OCI-M2 (cell line): ENCODE measurements around the gene EHBP1L1.
A peak's percentile ranks its signal among the peaks of the same experiment; 100 is the strongest.

ENCODE experiments used
- DNase-seq: peaks from one replicate; lab custom pipeline; 2025; ENCODE audit not compliant: unreplicated experiment; lab: John Stamatoyannopoulos, UW

The EHBP1L1 gene

DNA sequence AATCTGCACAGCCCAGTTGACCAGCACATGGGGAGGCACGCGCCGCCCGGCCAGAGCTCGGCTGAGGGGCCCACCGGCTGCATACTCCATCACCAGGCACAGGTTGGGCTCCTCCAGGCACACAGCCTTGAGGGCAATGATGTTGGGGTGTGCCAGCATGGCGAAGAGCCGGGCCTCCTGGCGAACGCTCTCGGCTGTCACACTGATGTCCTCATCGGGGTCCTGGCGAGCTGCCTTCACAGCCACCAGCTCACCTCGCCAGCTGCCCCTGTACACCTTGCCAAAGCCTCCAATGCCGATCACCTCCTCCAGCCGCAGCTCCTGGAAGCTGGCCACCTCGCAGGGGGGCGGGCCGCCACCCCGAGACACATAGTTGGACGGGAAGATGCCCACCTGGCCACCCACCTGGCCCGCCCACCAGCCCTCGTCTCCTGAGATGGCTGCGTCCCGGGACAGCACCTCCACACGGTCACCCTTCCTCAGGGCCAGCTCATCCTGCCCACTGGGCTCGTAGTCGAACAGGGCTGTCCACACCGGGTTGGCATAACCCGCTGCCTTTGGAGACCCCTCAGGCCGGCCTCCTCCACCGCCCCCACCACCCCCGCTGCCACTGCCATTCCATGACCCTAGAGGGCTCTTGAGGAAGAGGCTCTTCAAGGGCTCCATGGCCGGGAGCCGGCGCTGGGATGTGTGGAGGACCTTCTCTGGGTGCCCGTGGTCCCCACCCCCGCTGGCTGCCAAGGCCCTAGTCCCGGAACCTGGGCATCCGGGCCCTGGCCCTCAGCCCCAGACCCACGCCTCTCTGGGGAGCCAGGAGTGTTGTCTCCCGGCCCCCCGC, 37.5 kb downstream of the EHBP1L1 start:
- no peak for DNase-seq

DNA sequence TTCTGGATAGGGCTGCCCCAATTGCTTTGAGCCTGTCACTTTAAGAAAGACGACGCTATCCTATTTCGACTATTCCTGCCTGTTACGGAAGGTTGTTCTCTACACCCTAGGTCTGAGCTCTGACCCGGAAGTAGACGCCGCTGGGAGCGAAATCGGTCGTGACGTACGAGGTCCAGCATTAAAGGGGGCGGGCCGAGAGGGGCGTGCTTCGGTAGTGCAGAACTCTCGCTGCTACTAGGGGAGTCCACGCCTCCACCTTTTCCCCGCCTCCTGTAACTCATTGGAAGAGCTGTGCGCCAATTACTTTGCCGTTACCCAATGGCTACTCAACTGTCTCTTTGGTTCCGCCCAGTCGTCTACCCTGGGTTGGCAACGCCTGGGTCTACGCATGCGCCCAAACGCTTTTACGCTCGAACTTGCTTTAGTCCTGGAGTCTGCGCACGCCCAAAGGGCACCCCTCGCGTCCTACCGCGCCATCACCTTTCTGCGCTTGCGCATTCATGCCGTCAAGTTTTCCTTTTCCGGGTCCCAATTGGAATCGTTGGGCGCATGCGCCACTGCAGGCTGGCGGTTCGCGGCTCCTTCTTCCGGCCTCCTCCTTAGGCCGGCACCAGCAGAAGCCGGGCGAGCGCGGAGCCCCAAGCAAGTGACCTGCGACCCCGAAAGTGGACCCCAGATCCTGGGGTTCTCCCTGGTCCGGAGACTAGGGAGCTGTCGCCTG, 39.5 kb downstream of the EHBP1L1 start, which contains the start of gene PCNX3:
TSS of gene PCNX3 (plus strand) at position 548 of the 721 bp plus-strand sequence. CDS start 536 bp downstream, outside the sequence.
- peak; percentile 99 for DNase-seq

- DNase-seq, result no peak
Measured at GRCh38 chr11:65615950-65616574, 40.2 kb downstream of the EHBP1L1 start.

GRCh38 chr11:65616575-65617001, 40.7 kb downstream of the EHBP1L1 start:
- DNase-seq, result no peak

GRCh38 chr11:65617136-65617850, 41.4 kb downstream of the EHBP1L1 start:
- DNase-seq, result no peak

DNA sequence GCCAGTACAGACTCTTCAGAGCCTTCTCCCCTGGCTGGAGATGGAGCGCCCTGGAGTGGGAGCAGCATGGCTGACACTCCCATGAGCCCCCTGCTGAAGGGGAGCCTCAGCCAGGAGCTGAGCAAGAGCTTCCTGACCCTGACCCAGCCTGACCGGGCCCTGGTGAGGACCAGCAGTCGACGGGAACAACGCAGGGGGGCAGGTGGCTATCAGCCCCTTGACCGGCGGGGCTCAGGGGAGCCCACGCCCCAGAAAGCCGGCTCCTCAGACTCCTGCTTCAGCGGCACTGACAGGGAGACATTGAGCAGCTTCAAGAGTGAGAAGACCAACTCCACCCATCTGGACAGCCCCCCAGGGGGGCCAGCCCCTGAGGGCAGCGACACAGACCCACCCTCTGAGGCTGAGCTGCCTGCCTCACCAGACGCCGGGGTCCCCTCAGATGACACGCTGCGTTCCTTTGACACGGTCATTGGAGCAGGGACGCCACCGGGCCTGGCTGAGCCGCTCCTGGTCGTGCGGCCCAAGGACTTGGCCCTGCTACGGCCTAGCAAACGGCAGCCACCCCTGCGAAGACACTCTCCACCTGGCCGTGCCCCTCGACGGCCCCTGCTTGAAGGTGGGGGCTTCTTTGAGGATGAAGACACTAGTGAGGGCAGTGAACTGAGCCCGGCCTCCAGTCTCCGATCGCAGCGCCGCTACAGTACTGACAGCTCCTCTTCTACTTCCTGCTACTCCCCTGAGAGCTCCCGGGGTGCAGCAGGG, 42.3 kb downstream of the EHBP1L1 start:
- no peak for DNase-seq

GRCh38 chr11:65618763-65619162, 42.9 kb downstream of the EHBP1L1 start:
- no peak for DNase-seq

DNA sequence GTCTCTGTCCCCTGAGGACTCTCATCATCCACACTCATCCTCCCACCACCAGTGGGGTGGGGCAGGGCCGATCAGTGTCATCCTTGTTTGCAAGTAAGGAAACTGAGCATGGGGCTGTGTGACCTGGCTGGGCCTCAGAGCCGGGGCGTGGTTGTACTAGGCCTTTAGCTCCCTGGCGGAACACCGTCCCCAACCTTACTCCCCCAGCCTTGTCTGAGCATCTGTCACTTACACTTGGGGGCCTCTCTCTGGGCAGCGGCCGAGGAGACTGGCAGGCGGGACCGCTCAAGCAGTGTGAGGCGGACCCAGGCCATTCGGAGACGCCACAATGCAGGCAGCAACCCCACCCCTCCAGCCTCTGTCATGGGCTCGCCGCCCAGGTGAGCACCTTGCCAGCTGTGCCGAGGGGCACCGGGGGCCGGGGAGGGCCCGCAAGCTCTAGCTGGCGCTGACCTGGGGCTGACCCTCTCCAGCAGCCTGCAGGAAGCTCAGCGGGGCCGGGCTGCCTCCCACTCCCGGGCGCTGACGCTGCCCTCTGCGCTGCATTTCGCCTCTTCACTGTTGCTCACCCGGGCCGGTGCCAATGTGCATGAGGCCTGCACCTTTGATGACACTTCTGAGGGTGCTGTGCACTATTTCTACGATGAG, 43.6 kb downstream of the EHBP1L1 start:
- DNase-seq, result no peak

DNA sequence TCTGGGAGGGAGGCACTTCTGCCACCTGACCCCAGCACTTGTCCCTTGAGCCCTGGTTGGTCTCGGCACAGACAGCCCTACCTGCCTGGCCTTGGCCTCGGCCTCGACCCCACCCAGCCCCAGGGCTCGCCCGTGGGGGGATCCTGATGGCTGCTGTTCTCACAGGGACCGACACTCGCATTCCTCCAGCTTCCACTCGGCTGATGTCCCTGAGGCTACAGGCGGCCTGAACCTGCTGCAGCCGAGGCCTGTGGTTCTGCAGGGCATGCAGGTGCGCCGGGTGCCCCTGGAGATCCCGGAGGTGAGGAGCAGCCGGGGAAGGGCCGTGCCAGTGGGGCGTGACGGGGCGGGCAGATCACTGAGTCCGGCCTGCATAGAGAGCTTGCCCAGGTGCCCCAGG, 44.8 kb downstream of the EHBP1L1 start:
- no peak for DNase-seq

DNA sequence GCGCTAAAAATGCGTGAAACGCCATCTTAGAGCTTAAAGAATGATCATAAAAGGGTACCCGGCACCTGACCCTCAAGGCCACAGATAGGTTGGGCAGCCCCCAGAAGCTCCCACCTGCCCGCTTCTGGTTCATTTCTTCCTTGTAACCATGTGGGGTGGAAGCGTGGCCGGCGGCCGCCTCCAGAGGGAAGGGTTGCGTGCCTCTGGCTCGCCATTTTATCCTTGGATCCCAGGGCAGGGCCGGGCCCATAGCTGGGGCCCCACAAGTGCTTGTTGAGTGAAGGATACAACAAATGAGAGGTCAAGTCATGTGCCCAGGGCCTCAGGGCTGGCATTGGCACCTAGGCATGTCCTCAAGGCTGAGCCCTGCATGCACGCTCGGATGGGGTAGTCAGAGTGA, 45.6 kb downstream of the EHBP1L1 start:
- no peak for DNase-seq

DNA sequence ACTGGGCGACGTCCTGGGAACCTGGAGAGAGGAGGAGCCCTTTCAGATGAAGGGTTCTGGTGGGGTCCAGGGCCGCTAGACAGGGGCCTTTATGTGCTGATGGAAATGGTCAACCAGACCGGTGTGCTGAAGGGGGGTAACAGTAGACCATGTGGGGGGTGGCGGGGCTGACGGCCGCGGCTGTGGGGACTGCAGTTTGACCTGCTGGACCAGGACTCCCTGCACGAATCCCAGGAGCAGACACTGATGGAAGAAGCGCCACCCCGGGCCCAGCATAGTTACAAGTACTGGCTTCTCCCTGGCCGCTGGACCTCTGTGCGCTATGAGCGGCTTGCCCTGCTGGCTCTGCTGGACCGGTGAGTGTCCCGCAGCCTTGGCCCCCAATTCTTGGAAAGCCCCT, 46.2 kb downstream of the EHBP1L1 start:
- DNase-seq, result no peak

GRCh38 chr11:65623177-65623576, 47.3 kb downstream of the EHBP1L1 start:
- no peak for DNase-seq

- no peak for DNase-seq
Measured at GRCh38 chr11:65623852-65624616, 48.2 kb downstream of the EHBP1L1 start.

GRCh38 chr11:65624931-65625627, 49.2 kb downstream of the EHBP1L1 start:
- DNase-seq, result no peak

DNA sequence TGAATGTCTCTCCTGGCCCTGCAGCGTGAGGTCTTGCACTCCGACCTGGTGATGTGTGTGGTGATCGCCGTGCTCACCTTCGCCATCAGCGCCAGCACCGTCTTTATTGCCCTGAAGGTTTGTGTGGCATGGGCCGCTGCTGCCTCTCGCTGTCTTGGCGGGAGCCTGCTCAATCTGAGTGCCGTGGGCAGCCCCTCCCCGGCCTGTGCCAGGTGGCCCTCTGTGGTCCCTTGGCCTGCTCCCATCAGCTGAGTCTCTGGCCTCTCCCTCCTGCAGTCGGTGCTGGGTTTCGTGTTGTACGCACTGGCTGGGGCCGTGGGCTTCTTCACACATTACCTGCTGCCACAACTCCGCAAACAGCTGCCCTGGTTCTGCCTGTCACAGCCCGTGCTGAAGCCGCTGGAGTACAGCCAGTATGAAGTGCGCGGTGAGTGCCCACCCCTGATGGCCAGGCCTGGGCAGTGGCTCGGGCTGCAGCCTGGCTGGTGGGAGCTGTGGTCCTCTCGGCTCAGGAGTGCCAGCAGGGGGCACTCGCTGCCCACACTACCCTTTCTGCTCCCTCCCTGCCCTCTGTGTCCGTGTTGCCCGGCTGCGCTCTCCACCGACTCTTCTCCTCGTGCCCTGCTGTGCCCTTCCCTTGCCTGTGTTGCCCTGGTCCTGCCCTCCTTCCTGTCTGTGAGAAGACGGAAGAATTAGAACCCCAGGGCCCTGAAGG, 49.9 kb downstream of the EHBP1L1 start:
- DNase-seq, result no peak

GRCh38 chr11:65627202-65627601, 51.3 kb downstream of the EHBP1L1 start:
- no peak for DNase-seq

DNA sequence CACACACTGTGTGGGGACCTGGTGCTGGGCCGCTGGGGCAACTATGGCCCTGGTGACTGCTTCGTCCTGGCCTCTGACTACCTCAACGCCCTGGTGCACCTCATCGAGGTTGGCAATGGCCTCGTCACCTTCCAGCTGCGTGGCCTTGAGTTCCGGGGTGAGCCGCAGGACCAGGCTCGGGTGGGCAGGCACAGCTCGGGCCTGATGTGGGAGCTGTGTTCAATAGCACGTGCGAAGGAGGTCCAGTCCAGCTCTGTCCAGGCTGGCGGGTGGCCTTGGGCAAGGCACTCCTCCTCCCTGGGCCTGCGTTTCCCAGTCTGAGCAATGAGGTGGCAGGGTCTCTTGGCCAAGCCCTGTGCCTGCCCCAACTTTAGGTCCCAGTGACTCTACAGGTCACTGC, 53.7 kb downstream of the EHBP1L1 start:
- no peak for DNase-seq

- DNase-seq, result no peak
Measured at GRCh38 chr11:65630215-65630614, 54.4 kb downstream of the EHBP1L1 start.
